ENCODE data around the gene CYSRT1.
A peak's percentile ranks its signal among the peaks of the same experiment; 100 is the strongest.

DNA sequence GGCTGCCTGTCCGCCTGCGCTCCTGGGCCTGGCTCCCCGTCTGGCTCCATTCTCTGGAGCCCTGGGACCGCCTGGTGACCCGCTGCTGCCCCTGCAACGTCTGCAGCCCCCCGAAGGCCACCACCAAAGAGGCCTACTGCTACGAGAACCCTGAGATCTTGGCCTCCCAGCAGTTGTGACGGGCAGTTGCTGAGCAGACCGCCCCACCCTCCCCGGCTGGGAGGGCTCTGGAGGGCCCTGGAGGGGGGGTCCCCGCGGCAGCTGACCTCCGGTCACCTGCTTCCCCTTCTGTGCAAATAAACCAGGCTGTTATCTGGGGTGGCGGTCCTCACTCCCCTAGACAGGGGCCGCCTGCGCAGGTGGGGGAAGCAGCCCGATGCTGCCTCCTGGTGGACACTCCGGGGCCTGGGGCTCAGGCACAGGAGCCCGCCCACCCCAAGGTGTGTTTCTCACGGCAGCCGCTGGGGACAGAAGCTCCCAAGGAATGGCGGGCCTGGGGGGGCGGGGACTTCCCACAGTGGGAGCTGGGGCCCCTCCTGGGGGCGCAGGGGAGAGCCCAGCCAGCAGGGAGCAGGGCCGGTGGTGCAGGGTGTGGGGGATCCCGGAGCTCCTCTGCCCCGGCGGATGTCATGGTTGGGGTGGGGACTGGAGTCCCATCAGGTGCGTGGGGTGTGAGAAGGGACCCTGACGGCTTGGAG is 11.4 kb downstream of the CYSRT1 start:
- TF ChIP-seq NFIC (IDR thresholded peaks at IDR 0.05; ENCODE audit: borderline replicate concordance) (no peak), YY1 (IDR thresholded peaks at IDR 0.05; ENCODE audit: low read depth) (peak; percentile 64; the same call in 1 of the 2 replicates), SMC3 (IDR thresholded peaks at IDR 0.05; ENCODE audit: low read depth, low read length) (peak; percentile 72)
- TF ChIP-seq, protein P1, sequence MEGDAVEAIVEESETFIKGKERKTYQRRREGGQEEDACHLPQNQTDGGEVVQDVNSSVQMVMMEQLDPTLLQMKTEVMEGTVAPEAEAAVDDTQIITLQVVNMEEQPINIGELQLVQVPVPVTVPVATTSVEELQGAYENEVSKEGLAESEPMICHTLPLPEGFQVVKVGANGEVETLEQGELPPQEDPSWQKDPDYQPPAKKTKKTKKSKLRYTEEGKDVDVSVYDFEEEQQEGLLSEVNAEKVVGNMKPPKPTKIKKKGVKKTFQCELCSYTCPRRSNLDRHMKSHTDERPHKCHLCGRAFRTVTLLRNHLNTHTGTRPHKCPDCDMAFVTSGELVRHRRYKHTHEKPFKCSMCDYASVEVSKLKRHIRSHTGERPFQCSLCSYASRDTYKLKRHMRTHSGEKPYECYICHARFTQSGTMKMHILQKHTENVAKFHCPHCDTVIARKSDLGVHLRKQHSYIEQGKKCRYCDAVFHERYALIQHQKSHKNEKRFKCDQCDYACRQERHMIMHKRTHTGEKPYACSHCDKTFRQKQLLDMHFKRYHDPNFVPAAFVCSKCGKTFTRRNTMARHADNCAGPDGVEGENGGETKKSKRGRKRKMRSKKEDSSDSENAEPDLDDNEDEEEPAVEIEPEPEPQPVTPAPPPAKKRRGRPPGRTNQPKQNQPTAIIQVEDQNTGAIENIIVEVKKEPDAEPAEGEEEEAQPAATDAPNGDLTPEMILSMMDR (IDR thresholded peaks at IDR 0.05) = peak; percentile 94
